ENCODE results near the gene XPR1.

DNA sequence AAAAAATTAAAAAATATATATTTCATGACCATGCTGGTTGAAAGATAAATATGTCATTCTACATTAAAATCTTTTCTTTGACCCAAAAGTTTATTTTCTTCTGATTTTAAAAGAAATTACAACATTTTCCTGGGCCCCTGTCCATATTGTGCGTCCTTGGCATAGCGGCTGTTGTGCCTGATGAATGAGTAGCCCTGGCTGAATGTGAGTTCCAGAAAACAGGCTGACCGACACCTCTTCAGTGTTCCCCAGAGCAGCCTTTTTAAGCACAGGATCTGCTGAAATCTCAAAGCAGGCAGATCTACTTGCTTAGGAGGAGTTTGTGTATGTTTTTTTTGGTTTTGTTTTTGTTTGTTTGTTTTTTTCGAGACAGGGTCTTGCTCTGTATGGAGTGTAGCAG lies 300.6 kb downstream of the XPR1 start:
- TF ChIP-seq EP300 (IDR thresholded peaks at IDR 0.05; ENCODE audit: borderline replicate concordance) (no peak), ZBTB7A (IDR thresholded peaks at IDR 0.05; ENCODE audit: low read depth) (no peak), CEBPB (IDR thresholded peaks at IDR 0.05) (no peak), TAF1 (IDR thresholded peaks at IDR 0.05; ENCODE audit: low read depth) (no peak), EGR1 (IDR thresholded peaks at IDR 0.05) (no peak), TEAD4 (IDR thresholded peaks at IDR 0.05) (no peak), RAD21 (IDR thresholded peaks at IDR 0.05; ENCODE audit: low read depth) (no peak), CREB1 (IDR thresholded peaks at IDR 0.05; ENCODE audit: low read depth) (no peak), TCF12 (IDR thresholded peaks at IDR 0.05; ENCODE audit: low read depth) (no peak), NFIC (IDR thresholded peaks at IDR 0.05) (no peak), FOXM1 (IDR thresholded peaks at IDR 0.05; ENCODE audit: borderline replicate concordance, low read depth) (no peak)
- TF ChIP-seq, protein P1, sequence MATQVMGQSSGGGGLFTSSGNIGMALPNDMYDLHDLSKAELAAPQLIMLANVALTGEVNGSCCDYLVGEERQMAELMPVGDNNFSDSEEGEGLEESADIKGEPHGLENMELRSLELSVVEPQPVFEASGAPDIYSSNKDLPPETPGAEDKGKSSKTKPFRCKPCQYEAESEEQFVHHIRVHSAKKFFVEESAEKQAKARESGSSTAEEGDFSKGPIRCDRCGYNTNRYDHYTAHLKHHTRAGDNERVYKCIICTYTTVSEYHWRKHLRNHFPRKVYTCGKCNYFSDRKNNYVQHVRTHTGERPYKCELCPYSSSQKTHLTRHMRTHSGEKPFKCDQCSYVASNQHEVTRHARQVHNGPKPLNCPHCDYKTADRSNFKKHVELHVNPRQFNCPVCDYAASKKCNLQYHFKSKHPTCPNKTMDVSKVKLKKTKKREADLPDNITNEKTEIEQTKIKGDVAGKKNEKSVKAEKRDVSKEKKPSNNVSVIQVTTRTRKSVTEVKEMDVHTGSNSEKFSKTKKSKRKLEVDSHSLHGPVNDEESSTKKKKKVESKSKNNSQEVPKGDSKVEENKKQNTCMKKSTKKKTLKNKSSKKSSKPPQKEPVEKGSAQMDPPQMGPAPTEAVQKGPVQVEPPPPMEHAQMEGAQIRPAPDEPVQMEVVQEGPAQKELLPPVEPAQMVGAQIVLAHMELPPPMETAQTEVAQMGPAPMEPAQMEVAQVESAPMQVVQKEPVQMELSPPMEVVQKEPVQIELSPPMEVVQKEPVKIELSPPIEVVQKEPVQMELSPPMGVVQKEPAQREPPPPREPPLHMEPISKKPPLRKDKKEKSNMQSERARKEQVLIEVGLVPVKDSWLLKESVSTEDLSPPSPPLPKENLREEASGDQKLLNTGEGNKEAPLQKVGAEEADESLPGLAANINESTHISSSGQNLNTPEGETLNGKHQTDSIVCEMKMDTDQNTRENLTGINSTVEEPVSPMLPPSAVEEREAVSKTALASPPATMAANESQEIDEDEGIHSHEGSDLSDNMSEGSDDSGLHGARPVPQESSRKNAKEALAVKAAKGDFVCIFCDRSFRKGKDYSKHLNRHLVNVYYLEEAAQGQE (IDR thresholded peaks at IDR 0.05; ENCODE audit: low read depth), result no peak
- TF ChIP-seq, protein P2, sequence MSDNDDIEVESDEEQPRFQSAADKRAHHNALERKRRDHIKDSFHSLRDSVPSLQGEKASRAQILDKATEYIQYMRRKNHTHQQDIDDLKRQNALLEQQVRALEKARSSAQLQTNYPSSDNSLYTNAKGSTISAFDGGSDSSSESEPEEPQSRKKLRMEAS (IDR thresholded peaks at IDR 0.05), result no peak
- TF ChIP-seq, protein P3, sequence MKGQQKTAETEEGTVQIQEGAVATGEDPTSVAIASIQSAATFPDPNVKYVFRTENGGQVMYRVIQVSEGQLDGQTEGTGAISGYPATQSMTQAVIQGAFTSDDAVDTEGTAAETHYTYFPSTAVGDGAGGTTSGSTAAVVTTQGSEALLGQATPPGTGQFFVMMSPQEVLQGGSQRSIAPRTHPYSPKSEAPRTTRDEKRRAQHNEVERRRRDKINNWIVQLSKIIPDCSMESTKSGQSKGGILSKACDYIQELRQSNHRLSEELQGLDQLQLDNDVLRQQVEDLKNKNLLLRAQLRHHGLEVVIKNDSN (IDR thresholded peaks at IDR 0.05), result no peak

Measured in Ishikawa (cell line).